GM18909 (cell line): ENCODE data around the gene ZBTB20.

Experiments
- ATAC-seq: cut with Tn5 transposase; IDR thresholded peaks from one replicate; pipeline ENCODE4 v1.9.1; 2021; ENCODE audit warnings: mild to moderate bottlenecking; ENCODE audit not compliant: unreplicated experiment, poor library complexity

Gene ZBTB20

GRCh38 chr3:115092220-115092791, 54.8 kb downstream of the ZBTB20 start:
- ATAC-seq: peak; percentile 82

- no peak for ATAC-seq
These were observed 56.4 kb downstream of the ZBTB20 start for GRCh38 chr3:115090712-115091111.

GRCh38 chr3:115089481-115089880, 57.6 kb downstream of the ZBTB20 start:
- ATAC-seq: no peak

GRCh38 chr3:115087512-115087911, 59.6 kb downstream of the ZBTB20 start:
- no peak for ATAC-seq

GRCh38 chr3:115086344-115086743, 60.7 kb downstream of the ZBTB20 start:
- no peak for ATAC-seq

GRCh38 chr3:115085197-115085865, 61.8 kb downstream of the ZBTB20 start:
- ATAC-seq: no peak

- ATAC-seq: no peak
These were observed 62.4 kb downstream of the ZBTB20 start for GRCh38 chr3:115084686-115085085.

GRCh38 chr3:115082260-115082659, 64.8 kb downstream of the ZBTB20 start:
- no peak for ATAC-seq

- no peak for ATAC-seq
These were observed 65.6 kb downstream of the ZBTB20 start for GRCh38 chr3:115081444-115081843.

GRCh38 chr3:115077501-115078250, 69.4 kb downstream of the ZBTB20 start:
- ATAC-seq: no peak

GRCh38 chr3:115074502-115074901, 72.6 kb downstream of the ZBTB20 start:
- no peak for ATAC-seq

- no peak for ATAC-seq
These were observed 74.6 kb downstream of the ZBTB20 start for GRCh38 chr3:115072265-115073021.

- ATAC-seq: no peak
These were observed 75.5 kb downstream of the ZBTB20 start for GRCh38 chr3:115071601-115072000.

GRCh38 chr3:115071166-115071565, 75.9 kb downstream of the ZBTB20 start:
- ATAC-seq: no peak

- no peak for ATAC-seq
These were observed 78.3 kb downstream of the ZBTB20 start for GRCh38 chr3:115068799-115069198.

GRCh38 chr3:115062412-115062956, 84.6 kb downstream of the ZBTB20 start:
- no peak for ATAC-seq

- ATAC-seq: no peak
These were observed 85.1 kb downstream of the ZBTB20 start for GRCh38 chr3:115062009-115062408.

GRCh38 chr3:115052906-115053305, 94.2 kb downstream of the ZBTB20 start:
- ATAC-seq: no peak

GRCh38 chr3:115042351-115042750, 104.7 kb downstream of the ZBTB20 start:
- ATAC-seq: no peak

GRCh38 chr3:115040673-115041286, 106.3 kb downstream of the ZBTB20 start:
- no peak for ATAC-seq
